ENCODE results near the gene ALDH2. TPM values are rescaled to one million over a fixed set of nuclear protein-coding genes. Genes with fewer than 3 reads are reported as not detected.

The ALDH2 gene
- total RNA-seq, 2 donors from 2014 or later = not detected

Other genes starting within 250 kb of the ALDH2 start
- 10 to 100 TPM; 32.8 to 67.7 TPM for gene ATXN2, start 167.6 kb upstream of the ALDH2 start, total RNA-seq
- gene BRAP, start 81.0 kb upstream of the ALDH2 start, total RNA-seq = 10 to 100 TPM; 20.6 to 22.3 TPM
- gene ACAD10, start 80.9 kb upstream of the ALDH2 start, total RNA-seq = 10 to 100 TPM; 28.4 to 40.8 TPM
- gene MAPKAPK5, start 75.3 kb downstream of the ALDH2 start, total RNA-seq = 10 to 100 TPM; 64.3 to 84.2 TPM
- 10 to 100 TPM in 1 of 2 donors, 1 to 10 TPM in 1; 6.2 to 17.3 TPM for gene TMEM116, start 246.2 kb downstream of the ALDH2 start, total RNA-seq
- 10 to 100 TPM; 46.0 to 61.7 TPM for gene ERP29, start 246.5 kb downstream of the ALDH2 start, total RNA-seq

All from natural killer cell treated with Interleukin-12 subunit alpha and Interleukin-12 subunit beta and Interleukin-15 and Interleukin-18, amount 100 ng/mL, for 72 hours (primary cell).